ENCODE data around the gene ZDHHC12.
"Not testable (repeated sequence)": the region's sequence is repeated elsewhere in the genome, so short reads cannot be mapped to it uniquely, and the experiment has no call there.

ZDHHC12 gene

GRCh38 chr9:128707446-128707845 is 16.5 kb downstream of the ZDHHC12 start:
- DNase-seq (ENCODE audit: low read depth), result no peak

DNA sequence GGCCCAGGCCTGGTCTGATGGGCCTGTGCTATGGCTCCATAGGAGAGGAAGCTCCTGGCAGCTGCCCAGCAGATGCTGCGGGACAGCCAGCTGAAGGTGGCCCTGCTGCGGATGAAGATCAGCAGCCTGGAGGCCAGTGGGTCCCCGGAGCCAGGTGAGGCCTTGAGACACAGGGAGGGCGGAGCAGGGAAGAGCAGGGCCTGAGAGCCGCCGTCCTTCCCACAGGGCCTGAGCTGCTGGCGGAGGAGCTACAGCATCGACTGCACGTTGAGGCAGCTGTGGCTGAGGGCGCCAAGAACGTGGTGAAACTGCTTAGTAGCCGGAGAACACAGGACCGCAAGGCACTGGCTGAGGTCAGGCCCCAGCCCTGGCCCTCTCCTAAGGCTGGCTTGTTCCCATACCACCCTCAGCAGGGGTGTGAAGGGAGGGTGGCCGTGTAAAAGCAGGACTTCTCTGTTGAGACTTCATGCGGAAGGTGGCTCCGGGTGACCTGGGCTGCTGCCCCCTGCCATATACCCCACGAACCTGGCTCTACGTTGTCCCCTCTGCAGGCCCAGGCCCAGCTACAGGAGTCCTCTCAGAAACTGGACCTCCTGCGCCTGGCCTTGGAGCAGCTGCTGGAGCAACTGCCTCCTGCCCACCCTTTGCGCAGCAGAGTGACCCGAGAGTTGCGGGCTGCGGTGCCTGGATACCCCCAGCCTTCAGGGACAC is 17.1 kb downstream of the ZDHHC12 start:
- DNase-seq (ENCODE audit: low read depth), result no peak

GRCh38 chr9:128706045-128706444 is 17.9 kb downstream of the ZDHHC12 start:
- DNase-seq (ENCODE audit: low read depth), result no peak

- no peak for DNase-seq (ENCODE audit: low read depth)
Observed at GRCh38 chr9:128705051-128705965, 18.6 kb downstream of the ZDHHC12 start.

GRCh38 chr9:128704356-128704670 is 19.6 kb downstream of the ZDHHC12 start:
- no peak for DNase-seq (ENCODE audit: low read depth)

DNA sequence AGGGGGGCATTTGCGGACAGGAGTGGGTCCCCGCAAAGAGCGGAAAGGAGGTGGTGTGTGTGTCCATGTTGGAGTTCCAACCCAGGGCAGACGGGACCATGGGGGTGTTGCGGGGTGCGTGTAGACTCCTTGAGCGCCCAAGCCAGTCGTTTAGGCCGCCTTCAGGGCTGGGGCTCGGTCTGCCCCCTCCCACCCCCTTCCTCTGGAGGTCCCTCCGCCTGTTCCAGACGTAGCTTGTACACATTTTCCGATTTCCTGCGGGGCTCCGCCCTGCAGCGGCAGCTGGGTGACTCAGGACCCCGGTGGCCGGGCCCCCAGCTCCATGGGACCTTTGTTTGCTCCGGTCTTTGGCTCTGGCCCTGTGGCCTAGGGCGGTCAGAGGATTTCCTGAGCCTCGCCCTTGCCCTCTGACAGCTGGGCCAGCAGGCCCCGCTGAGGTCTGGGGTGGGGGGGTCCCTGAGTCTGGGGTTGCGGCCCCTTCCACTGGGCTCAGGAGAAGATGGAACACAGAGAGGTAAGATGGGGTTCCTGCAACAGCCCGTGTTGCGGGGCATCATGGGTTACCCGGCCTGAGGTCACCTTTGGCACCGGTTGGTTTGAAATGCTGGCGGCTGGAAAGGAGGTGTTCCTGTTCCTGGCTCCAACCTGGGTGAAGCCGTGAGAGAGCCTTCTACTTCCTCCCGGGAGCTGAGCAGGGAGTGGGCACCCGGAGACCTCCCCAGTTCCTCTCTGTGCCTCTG is 20.1 kb downstream of the ZDHHC12 start:
- no peak for DNase-seq (ENCODE audit: low read depth)

DNA sequence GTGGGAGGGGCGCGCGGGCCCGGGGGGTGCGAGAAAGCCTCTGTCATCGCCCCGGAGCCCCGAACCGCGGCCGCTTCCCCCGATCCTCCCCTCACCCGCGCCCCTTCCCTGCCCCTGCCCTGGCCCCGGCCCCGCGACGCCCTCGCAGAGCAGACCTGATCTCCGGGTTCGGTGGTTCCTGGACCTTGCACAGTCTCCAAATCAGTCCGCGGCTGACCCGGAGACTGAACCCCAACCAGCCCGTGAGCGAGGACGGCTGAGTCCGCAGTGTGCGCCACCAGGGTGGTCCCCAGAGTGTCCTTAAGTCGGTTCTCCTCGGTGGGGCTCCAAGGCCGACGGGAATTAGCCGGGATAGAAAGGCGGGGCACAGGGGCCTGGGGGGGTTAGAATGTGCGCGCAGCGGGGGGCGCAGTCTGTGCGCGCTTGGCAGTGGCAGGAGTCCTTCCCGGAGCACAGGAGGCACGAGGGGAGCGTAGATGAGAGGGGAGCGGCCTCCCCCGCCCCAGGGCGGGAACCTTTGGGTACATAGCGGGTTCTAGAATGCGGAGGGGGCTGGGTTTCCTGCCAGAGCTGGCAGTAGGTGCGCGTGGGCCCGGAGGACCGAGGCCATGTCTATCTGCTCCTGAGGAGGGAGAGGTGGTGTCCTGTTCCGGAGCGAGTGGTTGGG is 20.8 kb downstream of the ZDHHC12 start:
- DNase-seq (ENCODE audit: low read depth), result no peak

DNA sequence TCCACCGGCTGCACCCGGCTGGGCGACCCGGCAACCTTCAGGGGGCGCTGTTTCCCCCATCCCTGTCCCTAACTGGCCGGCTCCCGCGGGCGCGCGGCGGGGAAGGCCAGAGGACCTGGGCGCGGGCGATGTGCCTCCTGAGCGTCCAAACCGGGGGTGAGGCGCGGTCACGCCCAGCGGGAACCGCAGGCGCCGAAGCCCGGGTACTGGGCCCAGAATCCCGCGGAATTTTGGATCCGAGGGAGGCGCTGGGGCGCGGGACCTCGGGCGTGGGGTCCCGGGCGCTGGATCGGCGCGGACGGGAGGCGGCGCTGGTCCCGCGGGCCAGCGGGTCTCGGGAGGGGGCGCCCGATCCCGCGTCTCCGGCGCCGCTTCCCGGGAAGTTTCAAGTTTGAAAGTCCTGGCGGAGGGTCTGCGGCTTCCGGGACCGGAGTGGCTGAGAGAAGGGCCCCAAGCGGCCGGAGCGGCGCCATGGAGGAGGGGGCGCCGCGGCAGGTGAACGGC is 21.4 kb downstream of the ZDHHC12 start, which contains the start of gene PKN3:
Gene PKN3 (plus strand): TSS at position 59 of the 504 bp plus-strand sequence. CDS start 413 bp downstream, at position 472.
- no peak for DNase-seq (ENCODE audit: low read depth)

DNA sequence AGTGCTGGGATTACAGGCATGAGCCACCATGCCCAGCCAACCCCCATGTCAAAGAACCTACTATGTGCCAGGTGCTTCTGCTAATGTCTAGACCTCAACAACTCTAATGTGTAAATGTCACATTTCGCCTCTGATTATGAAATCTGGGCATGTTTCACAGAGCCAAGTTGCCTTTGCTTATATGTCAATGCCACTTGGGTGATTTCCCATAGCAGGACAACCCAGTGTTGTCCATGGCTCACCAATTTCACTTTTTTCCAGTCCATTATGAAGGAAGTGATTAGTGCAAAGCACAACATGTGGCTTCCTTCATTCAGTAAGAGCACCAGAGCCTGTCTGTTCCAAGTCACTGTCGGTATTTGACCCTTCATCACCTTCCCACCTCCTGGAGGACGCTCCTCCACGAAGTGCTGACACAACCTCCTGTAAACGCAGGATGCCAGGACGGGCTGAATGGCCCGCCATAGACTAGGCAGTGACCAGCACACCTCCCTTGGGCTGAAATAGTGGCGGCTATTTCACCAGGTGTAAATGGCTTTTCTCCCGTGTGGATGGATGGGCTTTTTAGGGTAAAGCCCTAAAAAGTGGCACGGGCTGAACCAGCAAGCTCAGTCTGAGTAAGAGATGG is 22.6 kb downstream of the ZDHHC12 start:
- DNase-seq (ENCODE audit: low read depth), result no peak

- not testable (repeated sequence) for DNase-seq (ENCODE audit: low read depth)
Observed at GRCh38 chr9:128699096-128699795, 24.7 kb downstream of the ZDHHC12 start.

DNA sequence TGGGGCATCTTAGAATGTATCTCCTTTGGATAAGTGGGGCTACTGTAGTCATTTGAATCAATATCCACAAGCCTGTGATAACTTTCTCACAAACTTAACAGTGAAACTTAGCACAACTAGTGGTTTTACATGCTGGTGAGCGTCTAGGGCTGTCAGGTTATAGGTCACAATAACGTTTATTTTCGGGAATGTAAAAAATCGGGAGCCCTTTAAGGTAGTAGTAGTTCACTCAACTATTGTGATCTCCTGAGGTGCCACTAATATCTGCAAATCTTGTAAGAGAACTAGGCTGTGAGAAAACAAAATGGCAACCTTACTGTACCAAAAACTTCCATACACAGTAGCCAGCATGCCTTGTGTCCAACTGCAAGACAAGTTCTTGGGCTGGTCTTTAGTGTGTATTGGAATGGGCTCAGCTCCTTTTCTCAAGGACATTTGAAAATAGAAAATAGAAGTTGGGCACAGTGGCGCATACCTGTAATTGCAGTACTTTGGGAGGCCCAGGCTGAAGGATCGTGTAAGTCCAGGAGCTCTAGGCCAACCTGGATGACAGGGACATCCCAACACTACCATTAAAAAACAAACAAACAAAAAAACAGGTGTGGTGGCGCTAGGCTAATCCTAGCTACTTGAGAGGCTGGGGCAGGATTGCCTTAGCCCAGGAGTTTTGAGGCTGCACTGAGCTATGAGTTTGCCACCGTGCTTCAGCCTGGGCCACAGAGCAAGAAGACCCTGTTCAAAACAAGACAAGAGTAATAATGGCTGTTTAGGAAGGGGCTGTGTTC is 26.8 kb downstream of the ZDHHC12 start:
- DNase-seq (ENCODE audit: low read depth), result no peak

GRCh38 chr9:128694344-128694743 is 29.6 kb downstream of the ZDHHC12 start:
- DNase-seq (ENCODE audit: low read depth), result no peak

- not testable (repeated sequence) for DNase-seq (ENCODE audit: low read depth)
Observed at GRCh38 chr9:128693738-128694137, 30.2 kb downstream of the ZDHHC12 start.

DNA sequence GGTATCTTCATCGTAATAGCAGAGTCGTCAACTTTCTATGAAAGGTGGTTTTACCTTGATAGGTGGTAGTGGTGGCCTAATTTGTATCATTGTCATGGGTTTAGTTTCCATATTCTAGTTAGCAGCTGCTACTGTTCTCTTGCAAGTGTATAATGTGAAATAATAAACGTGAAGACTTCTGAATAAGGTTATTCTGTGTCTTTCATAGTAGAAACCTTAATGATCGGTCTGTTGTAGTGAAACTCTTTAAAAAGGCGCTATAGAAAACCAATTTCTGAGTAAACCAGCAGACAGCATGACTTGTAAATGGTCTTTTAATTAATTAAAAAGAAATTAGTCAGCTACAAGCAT is 33.3 kb downstream of the ZDHHC12 start:
- DNase-seq (ENCODE audit: low read depth), result no peak

DNA sequence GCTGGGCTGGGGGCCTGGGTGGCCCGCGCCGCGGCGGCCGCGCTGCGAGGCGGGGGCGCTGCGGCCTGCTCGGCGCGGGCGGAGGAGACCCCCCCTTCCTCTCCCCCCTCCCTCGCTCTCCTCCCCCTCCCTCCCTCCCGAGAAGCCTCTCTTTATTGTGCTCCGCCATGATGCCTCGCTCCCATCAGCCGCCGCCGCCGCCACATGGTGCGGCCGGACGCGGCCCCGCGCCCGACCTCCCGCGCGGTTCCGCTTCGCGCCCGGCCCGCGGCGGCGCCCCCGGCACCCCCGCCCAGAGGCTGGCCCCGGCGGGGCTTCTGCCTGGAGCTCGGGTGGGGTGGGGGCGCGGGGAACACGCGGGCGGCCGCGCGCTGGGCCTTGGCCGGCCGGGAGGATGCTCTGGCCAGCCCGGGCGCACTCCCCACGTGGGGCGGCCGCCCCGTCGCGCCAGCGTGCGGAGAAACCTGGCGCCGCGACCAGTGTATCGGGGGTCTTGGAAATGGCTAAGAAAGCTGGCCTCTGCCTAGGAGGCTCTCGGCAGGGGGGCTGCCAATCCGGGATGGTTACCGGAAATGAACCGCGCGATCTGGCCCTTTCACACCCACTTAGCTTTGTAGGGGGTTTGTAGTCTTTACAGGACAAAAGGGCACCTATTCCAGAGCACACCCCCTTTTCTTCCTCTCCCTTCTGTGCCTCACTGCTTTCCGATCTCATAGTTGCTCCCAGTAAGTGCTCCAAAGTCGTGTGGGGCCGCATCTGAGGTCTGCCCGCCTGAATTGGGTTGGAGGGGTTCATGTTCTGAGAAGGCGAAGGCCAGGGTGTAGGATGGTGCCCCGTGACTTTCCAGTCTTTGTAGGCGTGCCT is 33.9 kb downstream of the ZDHHC12 start:
- DNase-seq (ENCODE audit: low read depth), result no peak

GRCh38 chr9:128689293-128689774 is 34.6 kb downstream of the ZDHHC12 start:
- no peak for DNase-seq (ENCODE audit: low read depth)

- DNase-seq (ENCODE audit: low read depth), result peak; percentile 56
Observed at GRCh38 chr9:128688501-128689292, 35.2 kb downstream of the ZDHHC12 start, which contains the start of gene SET. TSS of gene SET (plus strand) at chr9:128689222. CDS start at chr9:128689583, 361 bp downstream.

GRCh38 chr9:128687453-128687852 is 36.5 kb downstream of the ZDHHC12 start:
- DNase-seq (ENCODE audit: low read depth), result no peak

Measured in HS-5 (cell line).